HepG2 (cell line): ENCODE measurements around the gene ZNF680. TPM values are rescaled to one million over a fixed set of nuclear protein-coding genes. Genes with fewer than 3 reads are reported as not detected.

Source experiments
- ATAC-seq: fragments of 200-7000 bp; cut with Tn5 transposase; 3 replicates; pipeline ENCODE4 v1.9.1; 2020; ENCODE audit warnings: mild to moderate bottlenecking, moderate library complexity
- BruUV-seq: library from RNA; stranded (reverse); fragments of 400-500 nt; replicated peaks from 2 replicates; lab custom pipeline; 2021; lab: Mats Ljungman, UMichigan
- CTCF ChIA-PET: fragments of 300-600 bp; formaldehyde crosslinking; extraction: SDS; loops from one replicate; lab custom pipeline; 2021; ENCODE audit warnings: low total read pairs, inconsistent platforms, low intra/inter-chr PET ratio; lab: Yijun Ruan, JAX
- POLR2A ChIA-PET: fragments of 350-600 bp; sonication (Branson Sonifier 250); formaldehyde crosslinking; loops from one replicate; lab custom pipeline; 2020; ENCODE audit warnings: antibody characterized with exemption, inconsistent platforms; lab: Yijun Ruan, JAX
- DNase-seq: peaks from one replicate; pipeline ENCODE4 v3.0.0-alpha.2; 2015; ENCODE audit warnings: low spot score
- FAIRE-seq: peaks from 3 replicates; lab custom pipeline; 2011; peaks lifted over from hg19 to GRCh38; lab: Jason Lieb, UNC
- H2AFZ ChIP-seq: one replicate; pipeline ENCODE4 v1.6.1; 2011; ENCODE audit warnings: low read length, inconsistent platforms
- H3K27ac ChIP-seq: fragments of 300-600 bp; 3 replicates; pipeline ENCODE4 v1.8.0; 2011; ENCODE audit warnings: mixed run types, mild to moderate bottlenecking, mixed read lengths, low read length, inconsistent platforms; ENCODE audit not compliant: insufficient read depth; ENCODE audit errors: extremely low read length
- H3K27me3 ChIP-seq, 2 experiments: fragments of 200-600 bp in 1 of 2; 2 replicates in 1 of 2; 3 replicates in 1 of 2; pipeline versions ENCODE4 v1.6.0 to v1.8.0; 2011; ENCODE audit warnings: low read length in 2 of 2, mild to moderate bottlenecking in 2 of 2, moderate library complexity in 2 of 2, inconsistent platforms in 1 of 2; ENCODE audit not compliant: insufficient read depth in 2 of 2, control insufficient read depth in 1 of 2
- H3K36me3 ChIP-seq, 2 experiments: fragments of 200-600 bp in 1 of 2; replicated peaks in 1 of 2; 2 replicates in 1 of 2; 3 replicates in 1 of 2; pipeline versions ENCODE4 v1.5.1 to v1.8.0; 2011; ENCODE audit warnings: low read length in 2 of 2, inconsistent platforms in 1 of 2; ENCODE audit not compliant: insufficient read depth in 2 of 2, control insufficient read depth in 1 of 2
- H3K4me1 ChIP-seq: 2 replicates; pipeline ENCODE4 v1.5.1; 2012; ENCODE audit warnings: low read length, inconsistent platforms; ENCODE audit not compliant: insufficient read depth
- H3K4me2 ChIP-seq: 2 replicates; pipeline ENCODE4 v1.6.0; 2011; ENCODE audit warnings: low read depth, low read length, inconsistent platforms
- H3K4me3 ChIP-seq, 3 experiments: fragments of 200-600 bp in 1 of 3; sonication (generic), shearing (Covaris generic) in 1 of 3; replicated peaks in 1 of 3; 2 replicates each; pipeline ENCODE4 v1.5.1; 2011 to 2016; ENCODE audit warnings: low read length in 3 of 3, inconsistent platforms in 2 of 3, low read depth in 2 of 3, mild to moderate bottlenecking in 2 of 3, control low read depth in 1 of 3, mixed read lengths in 1 of 3; ENCODE audit not compliant: insufficient read depth in 1 of 3
- H3K79me2 ChIP-seq: one replicate; pipeline ENCODE4 v1.6.1; 2011; ENCODE audit warnings: low read length, inconsistent platforms; ENCODE audit not compliant: insufficient read depth
- H3K9ac ChIP-seq: 2 replicates; pipeline ENCODE4 v1.6.0; 2011; ENCODE audit warnings: mild to moderate bottlenecking, low read depth, low read length, inconsistent platforms; ENCODE audit not compliant: insufficient read depth
- H3K9me3 ChIP-seq: 2 replicates; pipeline ENCODE4 v1.5.1; 2012; ENCODE audit warnings: mild to moderate bottlenecking, low read length
- H4K20me1 ChIP-seq: 2 replicates; pipeline ENCODE4 v1.6.0; 2011; ENCODE audit warnings: inconsistent platforms, mild to moderate bottlenecking, low read length, moderate library complexity; ENCODE audit not compliant: insufficient read depth
- AHR ChIP-seq: IDR thresholded peaks from 2 replicates; pipeline ENCODE4 v1.6.1; 2018; ENCODE audit warnings: missing genetic modification reagents, missing compliant biosample characterization
- ETV5 ChIP-seq: IDR thresholded peaks from 2 replicates; pipeline ENCODE4 v1.6.1; 2018; ENCODE audit warnings: missing biosample characterization, missing genetic modification reagents, inconsistent platforms, borderline replicate concordance
- IRF2 ChIP-seq: IDR thresholded peaks from 2 replicates; pipeline ENCODE4 v1.6.1; 2018; ENCODE audit warnings: missing genetic modification reagents, missing compliant biosample characterization
- KDM5B ChIP-seq: sonication (generic); formaldehyde crosslinking; IDR thresholded peaks from 2 replicates; pipeline ENCODE4 v1.4.0; 2020; ENCODE audit warnings: missing genetic modification reagents, mild to moderate bottlenecking, borderline replicate concordance
- NFKB2 ChIP-seq: sonication (generic); formaldehyde crosslinking; IDR thresholded peaks from 2 replicates; pipeline ENCODE4 v1.4.0; 2020; ENCODE audit warnings: missing genetic modification reagents, borderline replicate concordance
- NR2C2 ChIP-seq: sonication (generic); formaldehyde crosslinking; IDR thresholded peaks from 2 replicates; pipeline ENCODE4 v1.4.0; 2020; ENCODE audit warnings: missing genetic modification reagents, mild to moderate bottlenecking, moderate library complexity, borderline replicate concordance
- PRPF4 ChIP-seq: fragments of 200-400 bp; formaldehyde crosslinking; IDR thresholded peaks from 2 replicates; pipeline ENCODE4 v1.6.1; 2016; ENCODE audit warnings: low read length, low read depth; ENCODE audit not compliant: poor library complexity, severe bottlenecking
- SMYD3 ChIP-seq: sonication (generic); formaldehyde crosslinking; IDR thresholded peaks from 2 replicates; pipeline ENCODE4 v1.8.1; 2023; ENCODE audit warnings: mild to moderate bottlenecking, missing genetic modification reagents
- SP1 ChIP-seq, 2 experiments: fragments of 450-650 bp in 1 of 2; sonication (generic) in 1 of 2; formaldehyde crosslinking in 1 of 2; IDR thresholded peaks; 2 replicates each; pipeline versions ENCODE4 v1.4.0 to v1.6.1; 2016 to 2020; ENCODE audit warnings: missing genetic modification reagents in 1 of 2
- ZNF350 ChIP-seq: sonication (generic); formaldehyde crosslinking; IDR thresholded peaks from 2 replicates; pipeline ENCODE4 v1.4.0; 2020; ENCODE audit warnings: mild to moderate bottlenecking, low read depth, missing genetic modification reagents, borderline replicate concordance
- ZNF776 ChIP-seq: sonication (generic); formaldehyde crosslinking; IDR thresholded peaks from 2 replicates; pipeline ENCODE4 v1.4.0; 2020; ENCODE audit warnings: mild to moderate bottlenecking, missing genetic modification reagents
- WGBS: methylation state at CpG from one replicate; pipeline ENCODE4 v1.1.6; 2017; ENCODE audit warnings: low lambda C conversion rate; 5-methylcytosine and 5-hydroxymethylcytosine counted together
- in situ Hi-C: cut with HindIII; loops from 2 replicates; pipeline ENCODE4 v1.10.0; 2017; ENCODE audit warnings: low pct_unique_long_range_greater_than_20kb; ENCODE audit not compliant: extremely low pct_ligation_motif_present
- intact Hi-C: fragments of 100-400 bp; cut with micrococcal nuclease; formaldehyde crosslinking; loops from one replicate; pipeline ENCODE4 v1.10.0; 2022; ENCODE audit not compliant: unreplicated experiment
- polyA plus RNA-seq, 8 experiments: library from polyadenylated mRNA; depleted of rRNA in 3 of 8; stranded (reverse) in 7 of 8; unstranded in 1 of 8; fragments of >200 nt; fragmentation: Illumina TruSeq in 4 of 8; extraction: Trizol in 4 of 8; gene quantifications; 2 replicates each; pipeline versions ENCODE4 v1.2.1 to v1.2.3, GENCODE V29; 2011 to 2016; ENCODE audit warnings: low read depth in 4 of 8, missing spikeins in 1 of 8, mixed read lengths in 1 of 8; ENCODE audit not compliant: insufficient read depth in 1 of 8
- total RNA-seq, 5 experiments: library from RNA; depleted of rRNA; stranded (reverse); fragments of >200 nt; fragmentation: Illumina TruSeq; extraction: Trizol; gene quantifications; 2 replicates each; pipeline ENCODE4 v1.2.3, GENCODE V29; 2016; ENCODE audit warnings: low read depth in 1 of 5
- TF ChIP-seq, protein P1 (sequence below): sonication (generic); formaldehyde crosslinking; IDR thresholded peaks from 2 replicates; pipeline ENCODE4 v1.8.1; 2023; ENCODE audit warnings: mild to moderate bottlenecking, missing genetic modification reagents
- TF ChIP-seq, protein P2 (sequence below): sonication (generic); formaldehyde crosslinking; IDR thresholded peaks from 2 replicates; pipeline ENCODE4 v1.8.0; 2023; ENCODE audit warnings: mild to moderate bottlenecking, missing genetic modification reagents

Gene ZNF680
- total and polyA plus RNA-seq, 2 of the 13 experiments (the other 11 are each of a cell fraction or from before 2014, with no cell fraction given), result 2.1 to 12.4 TPM

- H3K79me2 ChIP-seq, result no peaks in the 10 kb centered on the region
- no peak overlapping the region for H3K4me3 ChIP-seq
- ChIA-PET POLR2A (no interaction called here), CTCF (no interaction called here)
- DNase-seq, result no peak
- no peaks in the 10 kb centered on the region for H4K20me1 ChIP-seq
- H3K9me3 ChIP-seq, result no peaks in the 10 kb centered on the region
- no peak for TF ChIP-seq ZNF350
- TF ChIP-seq ETV5 (CRISPR knock-in tag), result no peak
- no peak for TF ChIP-seq PRPF4
- no peak for TF ChIP-seq AHR (CRISPR knock-in tag)
- TF ChIP-seq, protein P1, sequence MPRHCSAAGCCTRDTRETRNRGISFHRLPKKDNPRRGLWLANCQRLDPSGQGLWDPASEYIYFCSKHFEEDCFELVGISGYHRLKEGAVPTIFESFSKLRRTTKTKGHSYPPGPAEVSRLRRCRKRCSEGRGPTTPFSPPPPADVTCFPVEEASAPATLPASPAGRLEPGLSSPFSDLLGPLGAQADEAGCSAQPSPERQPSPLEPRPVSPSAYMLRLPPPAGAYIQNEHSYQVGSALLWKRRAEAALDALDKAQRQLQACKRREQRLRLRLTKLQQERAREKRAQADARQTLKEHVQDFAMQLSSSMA (CRISPR knock-in tag), result no peak
- TF ChIP-seq SP1 (IDR thresholded peaks at IDR 0.05), result no peak
- TF ChIP-seq SP1 (CRISPR knock-in tag; IDR thresholded peaks at IDR 0.05), result no peak
- TF ChIP-seq IRF2 (CRISPR knock-in tag), result no peak
- TF ChIP-seq NR2C2 (CRISPR knock-in tag), result no peak
- TF ChIP-seq ZNF776 (CRISPR knock-in tag), result no peak
- TF ChIP-seq, protein P2, sequence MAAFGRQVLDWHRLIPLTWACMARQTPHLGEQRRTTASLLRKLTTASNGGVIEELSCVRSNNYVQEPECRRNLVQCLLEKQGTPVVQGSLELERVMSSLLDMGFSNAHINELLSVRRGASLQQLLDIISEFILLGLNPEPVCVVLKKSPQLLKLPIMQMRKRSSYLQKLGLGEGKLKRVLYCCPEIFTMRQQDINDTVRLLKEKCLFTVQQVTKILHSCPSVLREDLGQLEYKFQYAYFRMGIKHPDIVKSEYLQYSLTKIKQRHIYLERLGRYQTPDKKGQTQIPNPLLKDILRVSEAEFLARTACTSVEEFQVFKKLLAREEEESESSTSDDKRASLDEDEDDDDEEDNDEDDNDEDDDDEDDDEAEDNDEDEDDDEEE (CRISPR knock-in tag), result no peak
- no peak for TF ChIP-seq SMYD3 (CRISPR knock-in tag)
- TF ChIP-seq KDM5B (CRISPR knock-in tag), result no peak
- no peak for TF ChIP-seq NFKB2 (CRISPR knock-in tag)
- intact Hi-C loops (no loop called here), in situ Hi-C loops (no loop called here)
- no peak for ATAC-seq
- H3K9ac ChIP-seq, result no peak overlapping the region
- FAIRE-seq, result no peak
- WGBS, result 17% methylated on average over 5 of the region's 5 CpGs
- no peaks in the 10 kb centered on the region for H3K36me3 ChIP-seq
- H2AFZ ChIP-seq, result no peak overlapping the region
- H3K4me1 ChIP-seq, result no peaks in the 10 kb centered on the region
- BruUV-seq, result no TSS peak
- H3K27me3 ChIP-seq, result no peaks in the 10 kb centered on the region
- no peak overlapping the region for H3K4me2 ChIP-seq
- H3K27ac ChIP-seq, result no peak overlapping the region
Observed at GRCh38 chr7:64590971-64591370, 28.1 kb upstream of the ZNF680 start.
